M059J (cell line): ENCODE measurements around the gene INTS15. TPM values are rescaled to one million over a fixed set of nuclear protein-coding genes. Genes with fewer than 3 reads are reported as not detected.

Experiments
- DNase-seq: peaks from one replicate; pipeline ENCODE4 v3.0.0-alpha.2; 2012; ENCODE audit warnings: low read depth
- total RNA-seq: library from RNA; depleted of rRNA; stranded (reverse); fragments of >200 nt; shearing (Covaris generic); gene quantifications from 2 replicates; pipeline ENCODE4 v1.2.3, GENCODE V29; 2014; rRNA removed

Gene INTS15
- total RNA-seq, 1 experiment from 2014 or later = 20.0 TPM

DNA sequence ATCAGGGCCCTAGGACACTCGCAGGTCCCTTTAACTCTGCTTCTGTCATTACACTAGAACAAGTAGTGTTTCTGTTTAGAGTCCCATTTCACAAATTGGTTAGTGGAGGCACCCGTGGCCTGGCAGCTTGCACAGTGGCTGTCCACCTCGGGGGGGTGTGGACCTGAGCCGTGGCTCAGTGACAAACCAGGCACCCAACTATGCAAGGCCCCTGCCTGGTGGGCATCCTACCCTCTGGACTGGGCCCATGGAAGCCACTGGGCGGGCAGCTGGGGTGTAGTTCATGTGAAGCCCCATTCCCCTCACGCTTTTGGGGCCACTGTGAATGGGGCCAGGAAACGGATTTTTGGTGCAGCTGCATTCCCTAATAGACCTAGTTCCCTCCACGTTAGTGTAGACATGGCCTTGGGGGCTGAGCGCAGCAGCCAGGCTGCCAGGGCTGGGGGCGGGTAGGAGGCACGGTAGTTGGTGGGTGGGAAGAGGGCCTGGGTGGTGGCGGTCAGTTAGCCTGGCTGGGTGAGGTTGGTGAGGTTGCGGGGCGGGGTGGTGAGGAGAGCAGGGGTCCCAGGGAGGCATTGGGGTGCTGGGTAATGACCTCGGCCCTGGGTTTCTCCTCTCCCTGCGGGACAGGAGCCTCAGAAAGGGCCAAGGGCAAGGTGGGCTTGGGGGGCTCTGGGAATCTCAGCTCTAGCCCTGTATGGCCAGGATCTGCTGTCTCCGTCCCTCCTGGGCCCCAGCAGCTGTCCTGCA is 66.0 kb downstream of the INTS15 start:
- no peak for DNase-seq

DNA sequence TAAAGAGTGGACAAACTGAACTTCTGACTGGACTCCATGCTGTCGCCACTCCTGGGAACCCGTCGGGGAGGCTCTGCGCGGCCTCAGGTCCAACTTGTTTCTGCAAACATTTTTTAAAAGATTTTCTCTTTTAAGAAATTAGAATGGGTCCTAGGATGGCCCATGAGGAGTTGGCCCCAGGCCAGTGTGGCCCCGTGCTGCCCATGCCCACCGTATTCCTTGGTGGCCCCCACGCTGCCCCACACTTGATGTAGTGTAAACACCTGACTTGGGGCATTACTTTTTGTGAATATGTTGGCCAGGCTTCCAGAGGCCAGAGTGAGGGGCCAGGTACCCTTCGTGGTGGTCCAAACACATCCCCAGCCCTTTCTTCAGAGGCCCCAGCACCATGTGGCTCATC is 66.6 kb downstream of the INTS15 start:
- DNase-seq = no peak

Other genes with a start within 250 kb of the INTS15 start
- gene FAM220A, start 241.1 kb upstream of the INTS15 start, total RNA-seq = 21.1 and 32.6 TPM in 2 replicates
- gene RAC1, start 215.5 kb upstream of the INTS15 start, total RNA-seq = 122 and 146 TPM in 2 replicates
- gene DAGLB, start 142.1 kb upstream of the INTS15 start, total RNA-seq = 37.6 and 44.6 TPM in 2 replicates
- gene KDELR2, start 105.9 kb upstream of the INTS15 start, total RNA-seq = 428 and 571 TPM in 2 replicates
- 0.02 TPM in 1 of 2 replicates, not detected in the other for gene GRID2IP, start 38.6 kb upstream of the INTS15 start, total RNA-seq
- 67.1 and 70.0 TPM in 2 replicates for gene ZDHHC4, start 12.6 kb upstream of the INTS15 start, total RNA-seq
- 0.25 and 0.94 TPM in 2 replicates for gene ZNF853, start 25.6 kb downstream of the INTS15 start, total RNA-seq
- gene ZNF316, start 47.3 kb downstream of the INTS15 start, total RNA-seq = 5.6 and 7.8 TPM in 2 replicates
- gene ZNF12, start 116.9 kb downstream of the INTS15 start, total RNA-seq = 13.7 and 19.9 TPM in 2 replicates
- gene RSPH10B2, start 164.1 kb downstream of the INTS15 start, total RNA-seq = 0.15 TPM in 1 of 2 replicates, not detected in the other
- 25.6 and 47.2 TPM in 2 replicates for gene CCZ1B, start 236.3 kb downstream of the INTS15 start, total RNA-seq